ENCODE data around the gene UNC13D.

Gene UNC13D

DNA sequence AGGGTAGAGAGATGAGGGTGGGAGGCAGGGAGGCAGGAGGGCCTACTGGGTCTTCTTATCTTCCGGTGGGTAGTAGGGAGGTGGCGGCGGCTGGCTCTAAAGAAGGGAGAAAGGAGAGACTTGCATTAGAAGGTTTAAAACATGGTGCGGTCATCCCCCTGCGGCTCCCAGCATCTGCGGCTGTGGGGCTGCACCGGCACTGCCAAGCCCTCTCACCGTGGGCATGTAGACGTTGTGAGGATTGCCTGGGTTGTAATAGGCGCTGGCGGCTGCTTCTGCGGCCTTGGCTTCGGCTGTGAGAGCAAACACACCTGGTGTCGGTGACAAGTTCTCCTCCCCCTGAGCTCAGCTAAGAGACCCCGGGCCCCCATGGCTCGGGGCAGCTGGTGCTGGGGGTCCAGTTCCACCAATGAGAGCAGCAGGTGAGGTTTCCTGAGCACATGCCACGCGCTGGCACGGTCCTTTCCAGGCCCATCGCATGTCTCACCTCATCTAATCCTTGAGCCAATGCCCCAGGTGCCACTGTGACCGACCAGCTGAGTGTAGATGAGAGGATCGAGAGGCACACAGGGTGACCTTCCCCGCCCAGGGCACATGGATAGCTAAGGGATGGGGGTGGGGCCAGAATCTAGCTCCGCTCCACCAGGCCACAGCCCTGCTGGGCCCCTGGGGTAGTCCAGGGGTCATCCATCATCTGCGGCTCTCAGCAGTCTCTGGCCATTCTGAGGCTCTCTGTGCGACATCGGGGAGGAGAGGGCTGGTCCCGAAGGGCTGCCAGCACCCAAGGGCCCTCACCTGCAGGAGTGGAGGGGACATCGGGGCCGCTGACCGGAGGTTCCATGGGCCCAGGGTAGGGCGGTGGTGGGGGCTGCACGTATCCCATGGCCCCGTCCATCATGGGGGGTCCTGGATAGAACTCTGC lies 2.7 kb upstream of the UNC13D start:
- TF ChIP-seq, protein P1, sequence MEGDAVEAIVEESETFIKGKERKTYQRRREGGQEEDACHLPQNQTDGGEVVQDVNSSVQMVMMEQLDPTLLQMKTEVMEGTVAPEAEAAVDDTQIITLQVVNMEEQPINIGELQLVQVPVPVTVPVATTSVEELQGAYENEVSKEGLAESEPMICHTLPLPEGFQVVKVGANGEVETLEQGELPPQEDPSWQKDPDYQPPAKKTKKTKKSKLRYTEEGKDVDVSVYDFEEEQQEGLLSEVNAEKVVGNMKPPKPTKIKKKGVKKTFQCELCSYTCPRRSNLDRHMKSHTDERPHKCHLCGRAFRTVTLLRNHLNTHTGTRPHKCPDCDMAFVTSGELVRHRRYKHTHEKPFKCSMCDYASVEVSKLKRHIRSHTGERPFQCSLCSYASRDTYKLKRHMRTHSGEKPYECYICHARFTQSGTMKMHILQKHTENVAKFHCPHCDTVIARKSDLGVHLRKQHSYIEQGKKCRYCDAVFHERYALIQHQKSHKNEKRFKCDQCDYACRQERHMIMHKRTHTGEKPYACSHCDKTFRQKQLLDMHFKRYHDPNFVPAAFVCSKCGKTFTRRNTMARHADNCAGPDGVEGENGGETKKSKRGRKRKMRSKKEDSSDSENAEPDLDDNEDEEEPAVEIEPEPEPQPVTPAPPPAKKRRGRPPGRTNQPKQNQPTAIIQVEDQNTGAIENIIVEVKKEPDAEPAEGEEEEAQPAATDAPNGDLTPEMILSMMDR (IDR thresholded peaks at IDR 0.05; ENCODE audit: control insufficient read depth, insufficient read depth, low read depth, low read length, missing control alignments), result no peak
- no peak for DNase-seq (ENCODE audit: low read depth)
- no peak overlapping the region for H3K4me3 ChIP-seq (ENCODE audit: control insufficient read depth, low read depth, low read length)

DNA sequence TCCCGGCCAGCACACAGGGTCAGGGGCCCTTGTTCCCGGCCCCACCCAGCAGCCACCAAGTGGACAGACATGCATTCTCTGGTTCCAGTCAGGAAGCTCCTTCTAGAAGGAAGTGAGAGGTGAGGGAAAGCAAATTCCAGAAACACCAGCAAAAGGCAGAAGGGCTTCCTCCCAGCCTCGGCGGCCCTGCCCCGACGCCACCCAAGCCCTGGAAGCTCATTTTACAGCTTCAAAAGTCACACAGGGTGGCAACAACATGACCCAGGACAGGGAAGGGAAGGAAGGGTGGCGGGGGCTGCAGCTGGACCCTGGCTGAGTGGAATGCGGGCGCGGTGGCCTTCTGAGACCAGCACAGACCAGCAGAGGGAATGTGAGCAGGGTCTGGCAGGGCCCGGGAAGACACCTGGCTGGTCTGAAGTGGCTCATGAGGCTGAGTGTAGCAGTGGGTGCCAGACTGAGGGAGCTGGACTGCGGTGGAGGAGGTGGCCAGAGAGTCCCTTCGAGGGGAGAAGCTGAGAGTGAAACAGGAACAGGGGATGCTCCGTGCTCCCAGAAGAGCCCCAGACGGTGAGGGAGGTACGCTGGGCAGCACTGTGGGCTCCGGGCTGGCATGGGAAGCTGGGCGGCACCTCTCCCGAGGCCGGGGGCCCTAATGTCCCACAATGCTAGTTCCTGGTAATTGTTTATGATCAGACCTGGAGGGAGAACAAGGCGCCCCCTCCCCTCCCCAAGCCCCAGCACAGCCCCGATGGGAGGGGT lies 1.9 kb upstream of the UNC13D start:
- H3K4me3 ChIP-seq (ENCODE audit: control insufficient read depth, low read depth, low read length), result no peak overlapping the region
- TF ChIP-seq, protein P1 (IDR thresholded peaks at IDR 0.05; ENCODE audit: control insufficient read depth, insufficient read depth, low read depth, low read length, missing control alignments), result no peak
- DNase-seq (ENCODE audit: low read depth), result no peak

DNA sequence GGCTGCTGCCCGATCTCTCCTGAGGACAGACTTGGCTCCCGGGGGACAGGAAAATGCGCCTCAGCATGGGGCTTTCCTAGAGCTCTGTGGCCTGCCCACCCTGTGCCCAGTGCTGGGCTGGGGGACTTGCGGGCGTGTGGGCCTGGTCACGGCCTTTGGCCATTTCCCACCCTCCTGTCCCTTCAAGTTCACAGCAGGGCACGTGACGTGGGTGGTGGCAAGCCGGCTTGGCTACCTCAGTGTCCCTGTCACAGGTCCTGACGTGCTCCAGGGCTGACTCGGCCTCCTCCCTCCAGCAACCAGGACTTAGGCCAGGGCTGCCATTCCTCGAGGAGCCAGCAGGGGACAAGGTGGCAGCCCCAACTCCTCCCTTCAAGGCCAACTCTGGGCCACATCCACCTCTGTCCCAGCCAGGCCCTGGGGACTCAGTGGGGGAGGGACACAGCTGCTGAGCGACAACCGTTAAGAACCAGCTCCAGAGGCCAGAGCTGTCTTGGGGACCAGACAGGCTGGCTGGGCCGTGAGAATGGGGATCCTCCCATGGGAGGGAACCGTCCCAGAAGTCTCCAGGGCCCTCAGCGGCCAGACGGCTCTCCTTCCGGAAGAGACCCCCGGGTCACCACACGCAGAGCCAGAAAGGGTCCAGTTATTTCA lies 981 bp upstream of the UNC13D start:
- no peak for DNase-seq (ENCODE audit: low read depth)
- TF ChIP-seq, protein P1 (IDR thresholded peaks at IDR 0.05; ENCODE audit: control insufficient read depth, insufficient read depth, low read depth, low read length, missing control alignments), result peak; percentile 72
- no peak overlapping the region for H3K4me3 ChIP-seq (ENCODE audit: control insufficient read depth, low read depth, low read length)

DNA sequence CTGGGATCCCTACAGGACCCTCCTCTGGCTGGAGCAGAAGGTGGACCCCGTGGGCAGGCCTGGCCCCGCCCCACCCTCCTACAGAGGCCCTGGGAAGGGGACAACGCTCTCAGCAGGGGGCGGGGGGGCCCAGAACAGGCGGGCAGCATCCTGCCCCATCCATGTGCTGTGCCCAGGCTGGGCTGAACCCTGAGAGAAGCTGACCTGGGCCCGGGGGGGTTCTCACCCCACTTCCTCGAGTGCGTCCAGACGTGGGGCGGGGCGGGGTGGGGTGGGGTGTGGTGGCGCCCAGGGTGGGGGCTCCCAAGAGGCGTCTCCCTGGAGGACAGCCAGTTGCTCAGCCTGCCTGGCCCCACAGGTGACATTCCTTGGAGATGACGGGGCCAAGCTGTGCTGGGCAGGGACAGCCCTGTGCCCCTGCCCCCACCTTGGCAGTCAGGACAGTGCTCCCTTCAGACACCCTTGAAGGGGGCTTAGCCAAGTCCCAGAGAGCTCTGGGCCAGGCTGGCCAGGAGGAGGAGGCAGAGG lies 390 bp upstream of the UNC13D start:
- DNase-seq (ENCODE audit: low read depth), result no peak
- no peak overlapping the region for H3K4me3 ChIP-seq (ENCODE audit: control insufficient read depth, low read depth, low read length)
- TF ChIP-seq, protein P1 (IDR thresholded peaks at IDR 0.05; ENCODE audit: control insufficient read depth, insufficient read depth, low read depth, low read length, missing control alignments), result no peak

DNA sequence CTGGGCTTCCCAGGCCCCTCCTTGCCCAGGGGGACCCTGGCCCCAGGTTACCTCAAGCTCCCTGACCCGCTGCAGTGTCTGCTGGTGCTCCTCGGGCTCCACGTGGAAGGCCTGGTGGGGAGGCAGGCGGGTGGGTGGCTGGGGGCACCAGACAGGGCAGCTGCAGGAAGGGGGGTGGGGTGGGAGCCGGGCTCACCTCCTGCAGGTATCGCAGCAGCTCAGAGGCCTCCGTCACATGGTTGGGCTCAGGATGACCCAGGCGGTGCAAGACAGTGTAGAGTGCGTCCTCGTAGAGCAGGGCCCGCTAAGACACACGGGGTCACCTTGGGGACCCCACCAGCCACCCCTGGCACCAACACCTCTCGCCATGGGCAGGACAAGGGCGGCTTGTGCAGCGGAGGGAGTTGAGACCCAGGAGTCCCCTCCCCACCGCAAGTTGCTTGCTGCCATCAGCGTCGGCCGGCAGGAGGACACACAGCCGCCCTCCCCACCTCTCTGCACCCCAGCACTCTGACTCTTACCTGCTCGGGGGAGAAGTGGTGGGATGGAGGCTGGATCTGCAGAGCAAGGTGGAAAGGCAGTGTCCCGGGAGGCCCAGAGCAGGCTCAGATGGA lies 1.1 kb downstream of the UNC13D start:
- TF ChIP-seq, protein P1 (IDR thresholded peaks at IDR 0.05; ENCODE audit: control insufficient read depth, insufficient read depth, low read depth, low read length, missing control alignments), result no peak
- no peak for DNase-seq (ENCODE audit: low read depth)
- H3K4me3 ChIP-seq (ENCODE audit: control insufficient read depth, low read depth, low read length), result no peak overlapping the region

DNA sequence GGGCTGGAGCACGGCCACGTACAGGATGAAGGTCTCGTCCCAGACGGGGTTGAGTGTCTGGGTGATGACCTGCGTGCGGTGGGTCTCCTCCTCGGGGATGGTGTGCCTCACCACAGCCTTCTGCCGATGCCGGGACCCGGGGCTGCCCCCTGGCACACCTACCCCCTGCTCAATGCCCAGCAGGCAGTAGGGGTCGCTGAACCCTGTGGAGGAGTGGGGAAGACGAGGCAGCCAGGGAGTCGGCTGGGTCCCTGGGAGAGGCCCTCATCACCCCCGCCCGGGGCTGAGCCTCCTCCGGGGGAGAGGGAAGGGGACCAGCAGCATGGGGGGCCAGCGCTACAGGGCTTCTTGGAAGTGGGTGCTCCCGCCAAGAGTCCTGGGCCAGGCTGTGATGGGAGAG lies 1.8 kb downstream of the UNC13D start:
- H3K4me3 ChIP-seq (ENCODE audit: control insufficient read depth, low read depth, low read length), result no peak overlapping the region
- TF ChIP-seq, protein P1 (IDR thresholded peaks at IDR 0.05; ENCODE audit: control insufficient read depth, insufficient read depth, low read depth, low read length, missing control alignments), result no peak
- DNase-seq (ENCODE audit: low read depth), result no peak

All from AG09309 (cell line).